Ectodermal cell (in vitro differentiated cells): ENCODE measurements around the gene TMEM25.
"Not testable (repeated sequence)": the region's sequence is repeated elsewhere in the genome, so short reads cannot be mapped to it uniquely, and the experiment has no call there.

Source experiments
- H3K27ac ChIP-seq: 2 replicates; pipeline ENCODE4 v1.7.0; 2013; ENCODE audit warnings: mild to moderate bottlenecking, low read depth, low read length; ENCODE audit not compliant: insufficient read depth, poor library complexity, severe bottlenecking
- H3K27me3 ChIP-seq: 2 replicates; pipeline ENCODE4 v1.7.0; 2013; ENCODE audit warnings: mild to moderate bottlenecking, low read length; ENCODE audit not compliant: insufficient read depth, control insufficient read depth, poor library complexity, severe bottlenecking
- H3K36me3 ChIP-seq: one replicate; pipeline ENCODE4 v1.7.0; 2013; ENCODE audit warnings: low read length; ENCODE audit not compliant: control insufficient read depth, insufficient read depth
- H3K4me1 ChIP-seq: one replicate; pipeline ENCODE4 v1.7.0; 2013; ENCODE audit warnings: low read length; ENCODE audit not compliant: control insufficient read depth, insufficient read depth
- H3K4me3 ChIP-seq: 2 replicates; pipeline ENCODE4 v1.7.0; 2013; ENCODE audit warnings: low read depth, low read length, control low read depth; ENCODE audit not compliant: insufficient read depth
- H3K9me3 ChIP-seq: 2 replicates; pipeline ENCODE4 v1.7.0; 2013; ENCODE audit warnings: mild to moderate bottlenecking, low read length, moderate library complexity; ENCODE audit not compliant: control insufficient read depth
- WGBS, 2 experiments: methylation state at CpG; one replicate each; pipeline ENCODE4 v1.1.7; 2013; ENCODE audit warnings: missing lambda C conversion rate in 2 of 2; 5-methylcytosine and 5-hydroxymethylcytosine counted together

The TMEM25 gene

GRCh38 chr11:118545533-118545932, 14.5 kb downstream of the TMEM25 start:
- Histone ChIP-seq H3K36me3 (peaks cover 4% of the 10 kb centered on the region), H3K4me1 (no peaks in the 10 kb centered on the region), H3K9me3 (no peaks in the 10 kb centered on the region), H3K4me3 (no peak overlapping the region), H3K27ac (no peak overlapping the region), H3K27me3 (no peaks in the 10 kb centered on the region)
- 92 to 94% methylated on average over 5 of the region's 5 CpGs for WGBS, 2 experiments

DNA sequence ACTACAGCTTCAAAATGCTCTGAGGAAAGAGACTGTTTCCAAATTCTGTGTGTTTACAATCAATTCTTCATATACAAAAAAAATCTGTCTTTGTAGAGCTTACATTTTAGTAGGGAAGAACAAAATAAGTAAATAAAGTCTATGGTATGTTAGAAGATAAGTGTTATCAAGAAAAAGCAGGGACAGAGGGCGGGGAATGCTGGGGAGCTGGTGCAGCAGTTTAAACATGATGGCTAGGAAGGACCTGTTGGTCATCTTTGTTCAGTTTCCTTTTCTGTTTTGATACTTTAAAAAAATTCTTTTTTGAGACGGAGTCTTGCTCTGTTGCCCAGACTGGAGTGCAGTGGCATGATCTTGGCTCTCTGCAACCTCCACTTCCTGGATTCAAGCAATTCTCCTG, 16.1 kb downstream of the TMEM25 start:
- H3K36me3 ChIP-seq: peaks cover 4% of the 10 kb centered on the region
- WGBS, 2 experiments: 96 to 97% methylated on average over 2 of the region's 2 CpGs

DNA sequence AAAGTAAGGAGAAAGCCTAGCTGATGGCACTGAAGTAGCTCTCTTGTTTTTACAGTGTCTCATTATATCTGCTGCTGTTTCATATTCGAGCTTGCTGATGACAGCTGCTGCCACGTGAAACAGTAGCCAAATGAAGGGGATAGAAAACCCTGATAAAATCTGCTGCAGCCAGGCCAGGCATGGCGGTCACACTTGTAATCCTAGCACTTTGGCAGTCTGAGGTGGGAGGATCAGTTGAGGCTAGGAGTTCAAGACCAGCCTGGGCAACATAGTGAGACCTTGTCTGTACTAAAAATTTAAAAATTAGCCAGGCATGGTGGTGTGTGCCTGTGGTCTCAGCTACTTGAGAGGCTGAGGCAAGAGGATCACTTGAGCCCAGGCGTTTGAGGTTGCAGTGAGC, 21.3 kb downstream of the TMEM25 start:
- Histone ChIP-seq H3K36me3 (peaks cover 6% of the 10 kb centered on the region), H3K4me3 (no peak overlapping the region), H3K4me1 (no peaks in the 10 kb centered on the region), H3K27ac (no peak overlapping the region), H3K27me3 (no peaks in the 10 kb centered on the region), H3K9me3 (no peaks in the 10 kb centered on the region)
- 90 to 94% methylated on average over 4 of the region's 4 CpGs for WGBS, 2 experiments

More for the DNA sequence above, 16.1 kb downstream of the TMEM25 start:
- Histone ChIP-seq H3K4me3 (no peak overlapping the region), H3K4me1 (no peaks in the 10 kb centered on the region), H3K27me3 (no peaks in the 10 kb centered on the region), H3K9me3 (no peaks in the 10 kb centered on the region), H3K27ac (no peak overlapping the region)

GRCh38 chr11:118560806-118561205, 29.8 kb downstream of the TMEM25 start:
- H3K4me3 ChIP-seq: no peak overlapping the region
- no peaks in the 10 kb centered on the region for H3K9me3 ChIP-seq
- H3K27ac ChIP-seq: no peak overlapping the region
- no peaks in the 10 kb centered on the region for H3K4me1 ChIP-seq
- no peaks in the 10 kb centered on the region for H3K27me3 ChIP-seq
- 91 to 96% methylated on average over 4 of the region's 4 CpGs for WGBS, 2 experiments
- H3K36me3 ChIP-seq: no peaks in the 10 kb centered on the region

DNA sequence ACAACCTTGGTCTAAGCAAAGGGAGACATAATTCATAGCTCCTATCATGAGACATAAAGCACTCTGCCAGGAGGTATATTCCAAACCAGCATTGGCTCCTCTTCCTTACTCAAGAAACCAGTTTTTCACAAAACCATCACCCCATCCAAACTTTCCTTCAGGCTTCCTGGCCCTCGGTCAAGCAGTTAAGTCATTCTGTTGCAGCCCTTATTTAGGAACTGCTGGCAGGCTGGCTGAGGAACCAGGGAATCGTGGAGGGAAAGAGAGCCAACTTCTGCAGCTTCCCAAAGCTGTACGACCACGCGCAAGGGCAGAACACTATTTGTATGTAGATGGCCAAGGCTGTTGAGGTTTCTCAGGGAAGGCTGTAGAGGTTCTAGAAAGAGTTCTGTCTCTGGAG, 34.1 kb downstream of the TMEM25 start:
- Histone ChIP-seq H3K9me3 (no peaks in the 10 kb centered on the region), H3K27me3 (no peaks in the 10 kb centered on the region), H3K4me1 (no peaks in the 10 kb centered on the region), H3K27ac (no peak overlapping the region), H3K4me3 (no peak overlapping the region), H3K36me3 (no peaks in the 10 kb centered on the region)
- WGBS, 2 experiments: 92 to 94% methylated on average over 5 of the region's 5 CpGs

- Histone ChIP-seq H3K27me3 (no peaks in the 10 kb centered on the region), H3K9me3 (no peaks in the 10 kb centered on the region), H3K36me3 (no peaks in the 10 kb centered on the region), H3K4me3 (no peak overlapping the region), H3K4me1 (no peaks in the 10 kb centered on the region), H3K27ac (no peak overlapping the region)
- 87 to 89% methylated on average over 2 of the region's 2 CpGs for WGBS, 2 experiments
Observed at GRCh38 chr11:118569670-118570069, 38.7 kb downstream of the TMEM25 start.

- Histone ChIP-seq H3K27ac (no peak overlapping the region), H3K9me3 (no peaks in the 10 kb centered on the region), H3K36me3 (no peaks in the 10 kb centered on the region), H3K4me3 (no peak overlapping the region), H3K27me3 (no peaks in the 10 kb centered on the region), H3K4me1 (no peaks in the 10 kb centered on the region)
- 100% methylated on average over 1 of the region's 1 CpG; no CpG with 5 or more reads in 1 of the 2 experiments for WGBS, 2 experiments
Observed at GRCh38 chr11:118570787-118571186, 39.8 kb downstream of the TMEM25 start.

DNA sequence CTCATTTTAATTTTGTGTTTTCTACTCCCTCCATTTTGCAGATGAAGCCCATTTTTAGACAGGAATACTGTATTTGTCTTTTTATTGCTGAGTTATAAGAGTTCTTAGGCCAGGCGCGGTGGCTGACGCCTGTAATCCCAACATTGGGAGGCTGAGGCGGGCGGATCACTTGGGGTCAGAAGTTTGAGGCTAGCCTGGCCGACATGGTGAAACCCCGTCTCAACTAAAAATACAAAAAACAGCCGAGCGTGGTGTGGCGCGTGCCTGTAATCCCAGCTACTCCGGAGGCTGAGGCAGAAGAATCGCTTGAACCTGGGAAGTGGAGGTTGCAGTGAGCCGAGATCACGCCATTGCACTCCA, 40.7 kb downstream of the TMEM25 start:
- not testable (repeated sequence) for H3K27me3 ChIP-seq, H3K4me1 ChIP-seq, H3K27ac ChIP-seq, H3K9me3 ChIP-seq, H3K36me3 ChIP-seq
- H3K4me3 ChIP-seq: peak overlapping the region; percentile 99
- WGBS, 2 experiments: 67 to 71% methylated on average over 15 of the region's 15 CpGs

DNA sequence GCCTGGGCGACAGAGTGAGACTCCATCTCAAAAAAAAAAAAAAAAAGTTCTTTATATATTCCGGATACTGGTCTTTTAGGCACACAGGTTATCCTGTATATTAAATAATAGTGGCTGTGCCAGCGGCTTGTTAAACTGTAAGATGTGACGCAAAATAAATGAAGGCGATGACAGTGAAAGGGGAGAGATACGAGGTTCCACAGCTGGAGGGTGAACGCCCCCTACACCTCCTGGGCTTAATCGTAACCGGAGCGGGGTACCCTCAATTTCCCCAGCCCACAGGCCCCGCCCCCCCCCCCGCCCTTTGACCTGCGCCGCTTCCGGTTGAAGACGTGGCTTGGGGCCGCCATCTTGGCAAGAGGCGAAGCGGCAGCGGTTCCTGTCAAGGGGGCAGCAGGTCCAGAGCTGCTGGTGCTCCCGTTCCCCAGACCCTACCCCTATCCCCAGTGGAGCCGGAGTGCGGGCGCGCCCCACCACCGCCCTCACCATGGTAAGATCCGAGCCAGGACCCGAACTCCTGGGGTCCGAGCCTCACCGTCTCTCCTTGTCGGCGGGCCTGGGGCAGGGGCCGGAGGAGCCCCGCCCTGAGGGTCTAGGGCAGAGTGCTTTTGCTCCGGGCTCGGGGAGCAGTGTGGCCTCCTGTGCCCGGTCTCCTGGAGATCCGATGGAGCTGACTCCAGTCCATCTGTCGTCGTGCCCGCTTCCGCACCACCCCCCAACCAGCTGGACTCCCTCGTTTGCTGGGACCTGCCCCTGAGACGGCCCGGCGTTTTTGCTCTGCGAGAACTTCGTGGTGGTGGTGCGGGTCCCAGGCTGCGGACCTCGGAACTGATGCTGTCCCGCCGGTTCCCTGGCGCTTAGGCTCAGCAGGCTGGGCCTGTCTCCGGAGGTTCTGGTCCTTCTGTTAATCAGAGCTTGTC, 41.3 kb downstream of the TMEM25 start, which contains the start of gene ARCN1:
Gene ARCN1, plus strand, starts transcription at position 349 of the 920 bp plus-strand sequence. Its CDS starts 139 bp downstream, at position 488.
- no peaks in the 10 kb centered on the region for H3K4me1 ChIP-seq

GRCh38 chr11:118572981-118573550, 42.1 kb downstream of the TMEM25 start:
- peak overlapping the region; percentile 99 for H3K4me3 ChIP-seq
- no peaks in the 10 kb centered on the region for H3K36me3 ChIP-seq
- 14 to 15% methylated on average over 10 of the region's 10 CpGs for WGBS, 2 experiments
- H3K27ac ChIP-seq: no peak overlapping the region
- no peaks in the 10 kb centered on the region for H3K27me3 ChIP-seq
- H3K4me1 ChIP-seq: no peaks in the 10 kb centered on the region
- H3K9me3 ChIP-seq: no peaks in the 10 kb centered on the region

More for the DNA sequence above, 41.3 kb downstream of the TMEM25 start, which contains the start of gene ARCN1:
- Histone ChIP-seq H3K36me3 (no peaks in the 10 kb centered on the region), H3K27ac (peak within 1 kb of the TSS; percentile 89), H3K27me3 (no peaks in the 10 kb centered on the region), H3K4me3 (peak within 1 kb of the TSS; percentile 99), H3K9me3 (no peaks in the 10 kb centered on the region)
- 1 to 2% methylated on average over 53 to 54 of the region's 55 CpGs for WGBS, 2 experiments
